ENCODE data around the gene GPR37.

DNA sequence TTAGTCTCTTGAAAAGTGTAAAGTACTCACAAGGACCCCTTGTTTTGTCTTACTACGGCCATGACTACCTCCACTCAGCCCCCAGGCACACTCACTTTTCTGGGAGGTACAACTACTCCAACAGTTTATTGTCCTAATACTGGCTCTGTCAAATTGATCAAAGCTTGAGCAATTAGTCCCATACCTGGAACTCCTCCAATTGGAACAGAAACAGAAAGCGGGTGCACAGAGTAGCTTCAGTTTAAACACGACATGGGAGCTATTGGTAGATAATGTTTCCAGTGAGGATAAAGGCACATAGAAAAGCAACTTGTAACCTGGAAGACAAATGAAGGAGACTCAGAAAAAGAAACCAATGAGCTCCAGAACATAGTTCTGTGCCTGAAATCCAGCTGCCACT is 7.7 kb upstream of the GPR37 start:
- TF ChIP-seq ARNTL (CRISPR knock-in tag; IDR thresholded peaks at IDR 0.05; ENCODE audit: borderline replicate concordance, low read depth) (no peak), RARB (CRISPR knock-in tag; IDR thresholded peaks at IDR 0.05) (no peak), ESRRG (CRISPR knock-in tag; IDR thresholded peaks at IDR 0.05) (no peak), PATZ1 (CRISPR knock-in tag; IDR thresholded peaks at IDR 0.05; ENCODE audit: borderline replicate concordance) (no peak), OSR1 (CRISPR knock-in tag; IDR thresholded peaks at IDR 0.05) (no peak), ZNF8 (CRISPR knock-in tag; IDR thresholded peaks at IDR 0.05) (no peak), TOX (CRISPR knock-in tag; IDR thresholded peaks at IDR 0.05; ENCODE audit: borderline replicate concordance) (no peak)
